Ovary (tissue), 3 donors: ENCODE measurements around the gene PPP1R18.

Source experiments
- CTCF ChIP-seq, 3 donors: fragments of 450-650 bp in 2 of 3; fragments of 200-600 bp in 1 of 3; IDR thresholded peaks; one replicate each; pipeline versions ENCODE4 v1.5.1 to v1.8.0; 2016 to 2022; ENCODE audit warnings: antibody characterized with exemption in 3 of 3, mild to moderate bottlenecking in 1 of 3
- EP300 ChIP-seq: sonication (generic); formaldehyde crosslinking; IDR thresholded peaks from one replicate; pipeline ENCODE4 v1.6.1; 2017; ENCODE audit warnings: antibody characterized with exemption
- POLR2A ChIP-seq: fragments of 450-650 bp; IDR thresholded peaks from one replicate; pipeline ENCODE4 v1.6.1; 2017; ENCODE audit warnings: antibody characterized with exemption, mild to moderate bottlenecking, moderate library complexity
- donor health status: DM: no; HTN: no; CAD: no.

- no peak for TF ChIP-seq CTCF (IDR thresholded peaks at IDR 0.05)
- TF ChIP-seq EP300 = no peak
- no peak for TF ChIP-seq POLR2A
Measured at GRCh38 chr6:30676660-30677285, 9.7 kb downstream of the PPP1R18 start.
